ENCODE data around the gene TTLL9. TPM values are rescaled to one million over a fixed set of nuclear protein-coding genes. Genes with fewer than 3 reads are reported as not detected.
"Not testable (repeated sequence)": the region's sequence is repeated elsewhere in the genome, so short reads cannot be mapped to it uniquely, and the experiment has no call there.

The TTLL9 gene
- total RNA-seq, 4 donors from 2014 or later, result 0.49 to 0.68 TPM; not detected in 2

GRCh38 chr20:31923388-31924331 is 53.2 kb downstream of the TTLL9 start:
- no peak for DNase-seq (ENCODE audit: low spot score in 2 of 2)
- no peak for TF ChIP-seq POLR2AphosphoS5 (IDR thresholded peaks at IDR 0.05)
- no peak for TF ChIP-seq CTCF (IDR thresholded peaks at IDR 0.05)
- no peak for TF ChIP-seq POLR2A (IDR thresholded peaks at IDR 0.05)
- TF ChIP-seq EP300 (IDR thresholded peaks at IDR 0.05), result no peak
- H3K9me3 ChIP-seq, result no peaks in the 10 kb centered on the region
- H3K4me1 ChIP-seq, result no peaks in the 10 kb centered on the region
- H3K4me3 ChIP-seq, result no peak overlapping the region
- no peak overlapping the region for H3K27ac ChIP-seq
- H3K36me3 ChIP-seq, result no peaks in the 10 kb centered on the region
- peaks cover 7% of the 10 kb centered on the region for H3K27me3 ChIP-seq
- 38% methylated on average over 13 of the region's 13 CpGs for WGBS

- Histone ChIP-seq H3K4me3 (no peak overlapping the region), H3K27me3 (peaks cover 7% of the 10 kb centered on the region), H3K27ac (no peak overlapping the region), H3K4me1 (no peaks in the 10 kb centered on the region), H3K36me3 (no peaks in the 10 kb centered on the region), H3K9me3 (no peaks in the 10 kb centered on the region)
- TF ChIP-seq CTCF (IDR thresholded peaks at IDR 0.05) (no peak), POLR2A (IDR thresholded peaks at IDR 0.05) (no peak), EP300 (IDR thresholded peaks at IDR 0.05) (no peak), POLR2AphosphoS5 (IDR thresholded peaks at IDR 0.05) (no peak)
- DNase-seq (ENCODE audit: low spot score in 2 of 2), result no peak
- 97% methylated on average over 8 of the region's 8 CpGs for WGBS
Observed at GRCh38 chr20:31924561-31924960, 54.1 kb downstream of the TTLL9 start.

- Histone ChIP-seq H3K36me3 (no peaks in the 10 kb centered on the region), H3K9me3 (no peaks in the 10 kb centered on the region), H3K27me3 (peaks cover 7% of the 10 kb centered on the region), H3K27ac (no peak overlapping the region), H3K4me3 (no peak overlapping the region), H3K4me1 (no peaks in the 10 kb centered on the region)
- DNase-seq (ENCODE audit: low spot score in 2 of 2), result no peak
- WGBS, result 62% methylated on average over 9 of the region's 9 CpGs
- TF ChIP-seq CTCF (IDR thresholded peaks at IDR 0.05), result no peak
- TF ChIP-seq POLR2AphosphoS5 (IDR thresholded peaks at IDR 0.05), result no peak
- no peak for TF ChIP-seq EP300 (IDR thresholded peaks at IDR 0.05)
- TF ChIP-seq POLR2A (IDR thresholded peaks at IDR 0.05), result no peak
Observed at GRCh38 chr20:31925631-31926030, 55.2 kb downstream of the TTLL9 start.

GRCh38 chr20:31926493-31926892 is 56.1 kb downstream of the TTLL9 start:
- peaks cover 7% of the 10 kb centered on the region for H3K27me3 ChIP-seq
- TF ChIP-seq CTCF (IDR thresholded peaks at IDR 0.05) (no peak), EP300 (IDR thresholded peaks at IDR 0.05) (no peak), POLR2AphosphoS5 (IDR thresholded peaks at IDR 0.05) (no peak), POLR2A (IDR thresholded peaks at IDR 0.05) (no peak)
- no peak overlapping the region for H3K27ac ChIP-seq
- H3K4me1 ChIP-seq, result no peaks in the 10 kb centered on the region
- no peak for DNase-seq (ENCODE audit: low spot score in 2 of 2)
- no peaks in the 10 kb centered on the region for H3K9me3 ChIP-seq
- no peaks in the 10 kb centered on the region for H3K36me3 ChIP-seq
- H3K4me3 ChIP-seq, result no peak overlapping the region
- WGBS, result 95% methylated on average over 2 of the region's 2 CpGs

- TF ChIP-seq CTCF (IDR thresholded peaks at IDR 0.05), result no peak
- no peak for TF ChIP-seq EP300 (IDR thresholded peaks at IDR 0.05)
- no peak for TF ChIP-seq POLR2AphosphoS5 (IDR thresholded peaks at IDR 0.05)
- no peak for TF ChIP-seq POLR2A (IDR thresholded peaks at IDR 0.05)
- Histone ChIP-seq H3K27ac (no peak overlapping the region), H3K36me3 (no peaks in the 10 kb centered on the region), H3K9me3 (no peaks in the 10 kb centered on the region), H3K27me3 (peaks cover 7% of the 10 kb centered on the region), H3K4me3 (no peak overlapping the region), H3K4me1 (no peaks in the 10 kb centered on the region)
- DNase-seq (ENCODE audit: low spot score in 2 of 2), result no peak
- 73% methylated on average over 8 of the region's 8 CpGs for WGBS
Observed at GRCh38 chr20:31927627-31928159, 57.3 kb downstream of the TTLL9 start.

GRCh38 chr20:31929631-31930030 is 59.2 kb downstream of the TTLL9 start:
- WGBS, result 81% methylated on average over 4 of the region's 4 CpGs
- not testable (repeated sequence) for H3K27ac ChIP-seq

More at GRCh38 chr20:31929631-31930030, 59.2 kb downstream of the TTLL9 start:
- not testable (repeated sequence) for H3K36me3 ChIP-seq; DNase-seq (ENCODE audit: low spot score in 2 of 2); H3K9me3 ChIP-seq; H3K27me3 ChIP-seq; H3K4me3 ChIP-seq; H3K4me1 ChIP-seq

All from suprapubic skin (tissue), 4 donors.